Renal pelvis (tissue), 4 donors: ENCODE measurements around the gene LARP4B. TPM values are rescaled to one million over a fixed set of nuclear protein-coding genes. Genes with fewer than 3 reads are reported as not detected.

Experiments used
- DNase-seq: peaks from one replicate; pipeline ENCODE4 v3.0.0-alpha.2; 2013
- polyA plus RNA-seq, 3 donors: library from polyadenylated mRNA; unstranded; fragments of 120-200 nt; gene quantifications; one replicate each; pipeline ENCODE4 v1.2.1, GENCODE V29; 2013; ENCODE audit not compliant: insufficient read length in 3 of 3

Gene LARP4B
- polyA plus RNA-seq, 3 donors, result 41.9 to 56.3 (median 52.6) TPM

DNA sequence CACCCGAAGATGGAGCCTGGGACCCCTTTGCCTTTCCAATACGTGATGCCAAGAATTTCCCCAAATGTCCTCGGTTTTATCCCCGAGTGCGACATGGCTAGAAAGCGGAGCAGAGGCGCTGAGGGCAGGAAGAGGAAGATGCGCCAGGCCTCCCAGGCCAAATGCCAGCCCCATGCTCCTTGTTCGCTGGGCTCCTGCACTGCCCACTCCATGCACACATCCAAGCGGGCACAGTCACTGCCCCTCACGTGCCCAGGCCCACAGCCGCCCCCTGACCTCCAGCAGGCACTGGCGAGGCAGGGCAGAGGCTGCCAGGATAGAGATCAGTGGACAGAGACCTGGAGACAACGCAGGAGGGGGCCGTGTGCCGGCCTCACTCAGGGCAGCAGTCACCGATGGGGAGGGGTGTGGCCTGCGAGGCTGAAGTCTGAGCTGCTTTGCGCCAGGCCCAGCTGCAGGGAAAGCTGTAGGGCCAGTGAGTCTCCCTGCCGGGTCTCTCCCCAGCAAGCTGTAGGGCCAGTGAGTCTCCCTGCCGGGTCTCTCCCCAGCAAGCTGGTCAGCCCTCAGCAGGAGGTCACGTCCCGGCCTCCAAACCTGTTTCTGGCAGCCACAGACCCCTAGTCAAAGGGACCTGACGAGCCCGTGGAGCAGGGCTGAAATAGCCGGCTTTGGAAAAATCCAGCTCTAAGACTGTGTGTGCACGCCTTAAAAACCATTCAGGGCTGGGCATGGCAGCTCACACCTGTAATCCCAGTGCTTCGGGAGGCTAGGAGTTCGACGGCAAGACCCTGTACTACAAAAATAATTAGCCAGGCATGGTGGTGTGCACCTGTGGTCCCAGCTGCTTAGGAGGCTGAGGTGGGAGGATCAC is 141.4 kb downstream of the LARP4B start:
- no peak for DNase-seq

DNA sequence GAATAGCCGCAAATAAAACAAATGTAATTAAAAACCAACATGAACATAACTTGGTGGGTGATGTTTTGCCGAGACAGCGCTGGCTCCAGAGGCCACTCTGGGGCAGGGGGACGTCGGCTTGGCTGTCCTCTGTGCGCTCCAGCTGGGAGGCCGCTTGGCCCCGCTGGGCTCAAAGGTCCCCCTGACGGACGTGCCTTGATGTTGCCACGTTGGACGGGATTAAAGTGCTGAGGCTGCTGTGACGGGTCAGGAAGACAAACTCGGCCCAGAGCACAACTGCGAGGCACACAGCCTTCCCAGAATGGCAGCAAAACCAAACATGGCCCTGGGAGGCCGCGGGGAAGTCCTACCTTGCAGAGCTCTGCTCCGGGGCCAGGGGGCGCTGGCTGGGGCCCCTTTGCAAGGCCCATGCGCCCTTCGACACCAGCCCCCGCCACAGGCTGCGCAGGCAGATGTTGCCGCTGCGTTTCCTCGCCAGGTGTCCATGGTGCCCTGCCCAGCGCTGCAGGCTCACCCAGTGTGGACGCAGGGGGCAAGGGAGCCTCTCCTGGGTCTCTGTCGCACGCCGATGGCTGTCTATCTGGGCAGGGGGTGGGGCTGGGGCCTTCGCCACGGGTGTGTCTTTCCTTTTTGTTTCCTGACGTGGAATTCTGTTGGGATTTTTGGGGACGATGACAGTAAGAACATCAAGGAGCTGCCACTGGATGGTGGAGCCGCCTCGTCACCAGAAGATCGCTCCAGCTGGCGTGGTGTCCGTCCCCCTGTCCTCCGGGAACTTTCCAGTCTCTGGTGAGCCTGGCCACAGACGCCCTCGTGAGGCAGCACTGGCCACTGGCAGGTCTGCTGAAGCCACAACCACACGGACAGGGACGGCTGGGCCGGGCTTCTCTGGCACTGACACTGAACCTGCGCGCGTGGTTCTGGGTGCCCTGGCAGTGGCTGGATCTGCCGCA is 142.4 kb downstream of the LARP4B start:
- peak; percentile 74 for DNase-seq

DNA sequence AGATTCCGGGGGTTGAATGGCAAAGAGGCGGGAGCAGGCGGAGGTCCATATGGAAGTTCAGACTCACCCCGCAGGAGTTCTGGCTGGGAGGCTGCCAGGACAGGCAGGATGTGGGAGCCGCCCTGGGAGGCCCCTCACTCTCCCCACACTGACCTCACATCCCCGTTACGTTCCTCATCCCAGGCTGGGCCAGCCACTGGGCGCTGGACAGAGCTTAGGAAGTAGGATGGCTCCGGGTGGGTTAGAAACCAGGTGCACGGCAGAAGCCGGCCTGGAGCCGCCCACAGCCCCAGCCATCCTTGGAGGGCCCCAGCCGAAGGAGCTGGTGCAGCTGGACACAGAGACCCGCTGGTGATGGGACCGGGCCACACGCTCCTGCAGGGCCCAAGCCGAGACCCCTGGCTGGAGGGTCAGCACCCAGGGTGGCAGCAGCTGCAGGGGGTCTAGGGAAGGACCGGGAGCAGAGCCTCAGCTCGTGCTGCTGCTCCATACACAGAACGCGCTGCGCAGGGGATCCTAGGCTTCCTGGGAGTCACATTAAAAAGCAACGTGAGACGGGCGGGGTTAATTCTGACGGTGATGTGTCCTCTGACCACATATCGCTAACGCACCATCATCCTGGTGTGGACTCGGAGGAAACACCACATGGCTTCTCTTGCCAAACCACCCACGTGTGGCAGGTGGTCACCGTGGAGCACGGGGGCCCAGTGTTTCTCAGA is 143.4 kb downstream of the LARP4B start:
- DNase-seq, result no peak

DNA sequence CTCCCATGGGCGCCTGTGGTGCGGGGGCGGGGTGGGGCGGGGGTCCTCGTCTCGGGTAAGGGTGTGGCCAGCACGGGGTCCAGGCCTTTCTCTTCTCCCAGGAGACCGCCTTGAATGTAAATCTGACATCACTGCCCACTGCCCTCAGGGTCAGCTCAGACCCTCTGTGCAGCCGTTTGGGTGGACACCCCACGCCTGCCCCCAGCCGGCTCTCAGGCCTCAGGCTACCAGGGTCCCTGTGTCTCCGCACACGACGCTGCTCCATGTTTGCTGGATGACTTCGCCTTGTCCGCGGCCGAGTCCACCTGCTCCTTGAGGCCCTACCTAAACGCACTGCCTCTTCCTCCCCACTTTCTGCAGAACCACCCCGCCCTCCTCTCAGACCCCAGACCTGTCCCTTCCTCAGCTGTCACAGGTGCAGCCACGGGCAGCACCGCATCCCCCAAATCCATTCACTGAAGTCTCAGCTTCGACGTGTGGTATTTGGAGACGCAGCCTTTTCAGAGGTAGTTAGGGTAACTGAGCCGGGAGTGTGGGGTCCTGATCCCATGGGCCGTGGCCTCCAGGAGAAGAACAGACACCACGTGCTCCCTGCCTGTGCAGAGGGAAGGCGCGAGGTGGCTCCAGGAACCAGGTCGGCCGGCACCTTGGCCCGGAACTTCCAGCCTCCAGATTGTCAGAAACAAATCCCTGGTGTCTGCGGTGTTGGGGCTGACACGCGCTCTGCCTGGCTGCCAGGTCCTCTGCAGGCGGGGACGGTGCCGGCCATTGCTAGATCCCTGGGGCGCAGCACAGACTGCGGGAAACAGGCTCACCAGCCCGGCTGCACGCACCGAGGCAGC is 144.7 kb downstream of the LARP4B start:
- no peak for DNase-seq

DNA sequence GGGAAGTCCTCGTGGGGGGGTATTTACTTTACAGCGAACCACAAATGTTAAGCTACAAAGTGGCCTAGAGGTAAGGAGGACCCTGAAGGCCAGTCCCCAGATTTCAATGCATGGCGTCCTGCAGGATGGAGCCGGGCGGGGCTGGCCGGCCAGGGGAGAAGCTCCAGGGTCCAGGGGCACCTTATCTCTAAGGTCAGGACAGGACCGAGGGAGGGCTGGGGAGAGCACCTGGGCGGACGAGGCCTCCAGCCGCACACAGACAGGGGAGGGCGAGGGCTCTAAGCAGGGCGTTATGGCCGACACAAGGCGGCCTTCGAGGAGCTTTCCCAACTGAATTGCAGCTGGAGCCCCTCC is 145.7 kb downstream of the LARP4B start:
- no peak for DNase-seq

DNA sequence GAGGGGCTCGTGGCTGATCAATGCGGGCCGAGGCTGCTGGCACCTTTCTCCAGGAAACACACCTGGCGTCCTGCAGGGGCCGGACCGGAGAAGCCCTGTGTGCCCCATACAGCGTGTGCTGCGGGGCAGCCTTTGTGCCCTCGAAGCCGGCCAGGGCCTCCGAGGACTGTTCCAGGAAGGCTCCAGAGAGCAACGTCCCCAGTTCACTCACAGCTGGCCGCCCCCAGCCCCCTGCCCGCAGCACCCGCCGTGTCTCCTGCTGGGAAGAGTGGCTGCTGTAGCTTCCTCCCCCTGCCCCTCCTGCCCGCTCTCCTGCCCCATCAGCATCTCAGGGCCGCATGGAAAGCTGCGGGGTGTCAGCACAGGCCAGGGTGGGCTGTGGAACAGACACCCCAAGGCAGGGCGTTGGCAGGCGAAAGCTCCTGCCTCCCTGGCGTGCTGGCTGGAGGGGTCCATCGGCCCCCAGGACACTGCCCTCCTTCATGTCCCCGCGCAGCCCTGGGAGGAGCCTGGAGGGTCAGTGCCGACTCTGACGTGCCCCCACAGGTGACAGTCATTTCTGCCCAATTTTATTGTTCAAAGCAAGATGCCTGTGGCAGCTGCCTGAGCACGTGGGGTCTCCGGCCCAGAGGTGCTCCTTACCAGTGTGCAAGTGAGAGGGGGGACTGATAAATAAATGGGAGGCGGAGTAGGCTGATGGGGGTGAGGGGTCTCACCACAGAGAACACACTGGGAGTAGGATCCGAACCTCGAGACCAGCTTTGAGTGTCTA is 146.2 kb downstream of the LARP4B start:
- no peak for DNase-seq

DNA sequence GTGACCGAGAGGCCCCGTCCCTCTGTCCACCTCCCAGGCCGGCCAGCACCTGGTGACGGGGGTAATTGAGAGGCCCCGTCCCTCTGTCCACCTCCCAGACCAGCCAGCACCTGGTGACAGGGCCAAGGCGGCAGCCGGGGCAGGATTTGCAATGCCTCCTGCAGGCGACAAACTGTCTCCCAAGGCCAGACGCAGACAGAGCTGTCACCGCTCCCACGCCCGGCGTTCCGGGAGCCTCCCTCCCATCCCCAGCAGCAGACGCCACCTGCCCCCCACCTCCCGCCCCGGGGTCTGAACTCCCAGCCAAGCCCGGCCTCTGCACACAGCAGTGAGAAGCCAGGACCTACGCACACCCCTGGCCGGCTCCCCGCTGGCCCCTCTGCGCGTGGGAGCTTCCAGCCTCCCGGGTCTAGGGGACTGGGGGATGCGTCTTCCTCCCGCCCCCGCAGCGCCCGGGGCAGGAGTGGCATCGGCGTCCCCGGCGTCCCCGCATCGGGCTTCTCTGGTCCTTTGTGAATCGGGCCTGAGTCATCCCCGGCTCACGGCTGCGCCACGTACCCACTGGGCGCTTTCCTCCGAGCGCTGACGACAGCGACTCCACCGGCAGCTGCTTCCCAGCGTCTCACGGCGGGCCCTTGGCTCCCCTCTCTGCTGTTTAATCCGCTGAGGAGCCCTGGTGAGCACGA is 147.0 kb downstream of the LARP4B start:
- DNase-seq, result peak; percentile 52

DNA sequence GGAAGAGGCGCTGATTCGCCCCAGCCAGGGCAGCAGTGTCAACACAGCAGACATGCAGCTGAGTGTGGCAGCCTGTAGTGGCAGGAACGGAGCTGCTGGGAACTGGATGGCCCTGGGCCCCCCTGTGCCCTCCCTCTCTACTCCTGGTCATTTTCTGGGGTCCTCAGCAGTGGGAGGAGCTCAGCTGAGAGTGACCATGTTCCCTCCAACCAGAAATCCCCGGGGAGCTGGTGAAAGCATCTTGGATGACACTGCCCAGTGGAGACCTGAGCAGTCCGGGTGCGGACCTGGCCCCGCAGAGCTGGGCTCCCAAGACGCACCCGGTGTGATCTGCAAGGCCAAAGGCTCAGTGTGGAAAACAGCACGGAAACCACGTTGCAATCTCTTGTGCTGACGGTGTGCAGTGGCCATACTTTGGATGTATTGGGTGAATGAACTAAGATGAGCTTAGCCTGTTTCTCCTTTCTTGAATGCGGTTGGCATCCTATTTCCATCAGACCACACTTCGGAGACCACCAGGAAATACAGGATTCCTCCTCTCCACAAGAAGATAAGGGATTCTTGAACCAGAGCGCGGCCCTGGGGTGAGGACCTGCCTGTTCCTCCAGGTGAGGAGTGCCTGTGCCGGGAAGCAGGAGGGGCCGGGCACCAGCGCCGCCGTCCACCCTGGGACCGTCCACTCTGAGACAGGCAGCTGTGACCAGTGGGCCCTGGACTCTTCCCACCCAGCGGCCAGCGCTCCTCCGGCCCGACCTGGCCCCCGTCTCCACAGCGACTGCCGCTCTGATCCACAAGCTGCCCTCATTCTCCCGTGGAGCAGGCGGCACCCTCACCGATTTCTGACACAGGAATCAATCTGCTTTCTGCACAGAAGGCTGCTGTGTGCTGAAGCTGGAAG is 148.5 kb downstream of the LARP4B start:
- DNase-seq, result no peak

DNA sequence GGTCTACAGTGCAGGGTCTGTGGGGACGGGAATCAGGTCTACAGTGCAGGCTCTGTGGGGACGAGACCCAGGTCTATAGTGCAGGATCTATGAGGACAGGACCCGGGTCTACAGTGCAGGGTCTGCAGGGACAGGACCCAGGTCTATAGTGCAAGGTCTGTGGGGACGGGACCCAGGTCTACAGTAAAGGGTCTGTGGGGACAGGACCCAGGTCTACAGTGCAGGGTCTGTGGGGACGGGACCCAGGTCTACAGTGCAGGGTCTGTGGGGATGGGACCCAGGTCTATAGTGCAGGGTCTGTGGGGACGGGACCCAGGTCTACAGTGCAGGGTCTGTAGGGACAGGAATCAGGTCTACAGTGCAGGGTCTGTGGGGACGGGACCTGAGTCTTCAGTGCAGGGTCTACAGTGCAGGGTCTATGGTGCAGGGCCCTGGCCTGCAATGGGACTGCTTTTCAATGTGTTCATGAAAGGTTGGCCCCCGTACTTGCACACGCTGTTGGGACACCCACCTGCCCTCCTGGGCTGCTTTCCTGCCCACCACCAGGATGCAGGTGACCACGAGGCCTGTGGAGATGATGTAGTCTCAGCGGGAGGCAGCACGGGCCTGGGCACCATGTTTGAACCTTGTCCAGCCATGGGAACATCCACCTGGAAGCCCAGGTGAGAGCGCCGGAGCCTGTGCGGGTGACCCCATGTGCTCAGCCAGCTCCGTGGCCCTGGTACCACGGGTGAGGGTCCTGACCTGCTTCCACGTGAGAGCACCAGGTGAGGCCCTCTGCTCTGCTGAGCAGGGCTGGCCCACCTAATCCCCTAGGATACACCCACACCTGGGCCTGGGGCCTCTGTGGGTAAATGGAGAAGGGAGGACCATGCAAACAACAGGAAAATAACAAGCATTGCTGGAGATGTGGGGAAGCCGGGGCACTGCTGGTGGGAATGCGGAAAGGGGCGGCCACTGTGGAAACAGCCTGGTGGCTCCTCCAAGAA is 150.7 kb downstream of the LARP4B start:
- DNase-seq, result no peak

DNA sequence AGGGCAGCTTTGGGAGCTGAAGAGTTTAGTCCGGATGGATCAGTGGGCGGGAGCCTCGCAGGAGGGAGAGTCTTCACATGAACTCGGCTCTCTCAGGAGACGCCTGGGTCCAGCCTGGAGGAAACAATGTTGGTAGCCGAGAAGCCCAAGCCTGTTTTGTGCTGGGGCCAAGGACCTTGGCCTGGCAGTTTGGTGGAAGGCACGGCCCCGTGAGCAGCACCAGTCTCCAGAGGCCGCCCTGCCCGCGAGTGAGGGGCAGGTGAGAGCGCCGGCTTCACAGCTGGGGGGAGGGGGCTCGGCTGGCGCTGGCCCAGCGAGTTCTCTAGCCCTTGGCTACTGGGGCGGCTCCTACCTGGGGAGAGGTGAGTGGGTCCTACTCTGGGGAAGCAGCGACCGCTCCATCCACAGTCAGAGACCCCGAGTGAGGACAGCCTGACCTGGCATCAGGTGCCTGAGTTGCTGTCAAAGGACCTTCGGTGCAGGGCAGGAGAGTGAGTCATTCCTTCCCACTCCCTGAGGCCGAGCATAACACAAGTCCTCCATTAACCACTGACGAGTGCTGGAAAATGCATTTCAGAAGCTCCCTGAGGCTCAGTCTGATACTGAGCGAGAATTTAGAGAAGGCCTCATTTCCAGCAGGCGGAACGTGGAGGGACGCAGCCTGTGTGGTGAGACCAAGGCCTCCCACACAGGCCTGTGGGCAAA is 152.7 kb downstream of the LARP4B start:
- DNase-seq, result no peak

DNA sequence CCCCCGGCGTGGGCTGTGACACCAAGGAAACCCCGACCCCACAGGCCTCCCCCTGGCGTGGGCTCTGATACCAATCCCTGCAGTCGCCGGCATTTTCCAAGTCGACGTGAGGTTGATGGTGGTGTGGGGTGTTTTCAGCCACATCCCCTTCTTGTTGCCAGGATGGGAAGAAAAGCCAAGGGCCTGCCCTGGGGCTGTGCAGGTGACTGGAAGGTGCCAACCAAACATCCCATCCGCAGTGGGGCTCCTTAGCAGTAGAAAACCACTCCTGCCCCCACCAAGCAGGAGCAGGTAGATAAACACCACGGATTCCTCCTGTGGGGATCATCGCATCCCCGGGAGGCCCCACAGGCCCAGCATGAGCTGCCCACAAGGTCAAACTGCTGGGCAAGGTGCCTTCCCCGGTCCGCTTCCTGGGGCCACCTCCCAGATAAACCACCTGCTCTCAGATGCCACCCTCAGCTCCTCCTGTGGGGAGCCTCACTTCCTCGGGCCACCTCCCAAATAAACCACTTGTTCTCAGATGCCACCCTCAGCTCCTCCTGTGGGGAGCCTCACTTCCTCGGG is 153.5 kb downstream of the LARP4B start:
- no peak for DNase-seq

DNA sequence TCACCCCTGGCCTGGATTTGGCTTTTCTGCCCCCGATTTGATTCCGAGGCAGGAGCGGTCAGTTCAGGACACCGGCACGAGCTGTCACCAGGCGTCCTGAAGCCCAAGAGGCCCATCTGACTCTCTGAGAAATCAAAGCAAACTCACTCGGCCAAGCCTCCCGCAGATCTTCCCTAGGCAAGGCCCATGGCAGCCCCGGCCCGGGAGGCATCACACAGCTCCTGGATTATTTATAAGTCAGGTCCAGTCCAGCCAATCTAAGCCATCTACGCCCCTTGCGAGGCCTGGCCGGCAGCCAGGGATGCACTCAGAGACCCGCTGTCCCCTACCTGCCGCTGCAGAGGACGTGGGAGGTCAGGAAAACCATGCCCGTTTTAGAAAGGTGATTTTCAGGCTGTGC is 154.7 kb downstream of the LARP4B start:
- DNase-seq, result no peak

DNA sequence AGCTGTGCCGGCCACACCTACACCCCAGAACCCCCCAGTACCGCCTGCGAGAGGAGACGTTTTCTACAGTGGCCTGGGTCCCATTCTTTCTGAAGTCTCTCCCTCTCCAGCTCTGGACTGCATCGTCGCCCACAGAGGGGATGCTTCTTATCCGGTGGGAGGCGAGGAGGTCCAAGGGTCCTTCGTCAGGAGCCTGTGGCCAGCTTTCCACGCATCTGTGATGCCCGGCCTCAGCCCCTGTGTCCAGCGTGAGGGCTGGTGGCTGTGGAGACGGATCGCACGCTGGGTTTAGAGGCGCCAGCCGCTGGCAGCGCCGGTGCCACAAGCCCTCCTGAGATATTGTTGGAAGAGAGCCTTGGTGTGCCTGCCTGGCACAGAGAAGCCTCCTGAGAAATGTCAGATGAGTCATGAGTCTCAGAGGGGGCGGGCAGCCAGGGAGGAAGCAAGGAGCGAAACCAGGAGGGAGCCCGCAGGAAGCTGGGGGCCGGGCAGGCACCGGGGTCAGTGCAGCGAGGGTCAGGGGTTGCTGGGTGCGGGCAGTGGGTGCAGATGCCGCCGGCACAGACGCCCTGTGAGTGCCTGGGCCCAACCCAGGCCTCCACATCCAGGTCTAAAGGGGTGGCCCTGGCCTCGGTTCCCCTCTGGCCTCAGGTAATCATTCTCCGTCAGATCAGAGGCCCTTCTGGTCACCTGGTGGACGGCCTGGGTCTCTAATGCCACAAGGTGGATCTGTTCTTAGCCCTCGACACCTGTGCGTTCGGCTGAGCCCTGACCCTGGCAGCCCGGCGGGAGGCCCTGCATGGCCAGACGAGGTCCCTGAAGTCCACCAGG is 156.0 kb downstream of the LARP4B start:
- no peak for DNase-seq

DNA sequence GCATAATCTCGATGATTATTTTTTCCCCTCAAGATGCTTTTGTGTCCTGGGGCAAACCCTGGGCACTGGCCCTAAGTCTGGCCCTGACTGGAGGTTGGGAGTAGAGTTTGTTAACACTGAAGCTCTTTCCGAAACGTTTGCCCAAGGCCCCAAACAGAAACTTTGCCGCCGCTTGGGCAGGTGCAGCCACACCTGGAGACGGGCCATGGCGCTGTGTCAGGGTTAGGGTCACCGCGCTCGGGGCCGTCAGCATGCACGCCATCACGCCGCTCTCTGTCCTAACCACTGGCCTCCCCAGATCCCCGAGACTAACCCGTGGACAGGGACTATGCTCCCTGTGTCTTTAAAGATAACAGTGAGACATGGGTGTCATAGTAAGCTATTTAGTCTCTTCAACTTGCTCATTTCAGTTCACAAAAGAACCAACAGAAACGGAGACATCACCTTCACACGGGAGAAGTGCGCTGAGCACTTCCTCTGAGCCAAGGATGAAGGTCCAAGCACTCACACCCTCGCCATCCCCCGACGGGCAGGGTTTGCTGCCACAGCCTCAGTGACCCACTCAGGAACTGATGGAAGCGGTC is 156.8 kb downstream of the LARP4B start:
- DNase-seq, result no peak

DNA sequence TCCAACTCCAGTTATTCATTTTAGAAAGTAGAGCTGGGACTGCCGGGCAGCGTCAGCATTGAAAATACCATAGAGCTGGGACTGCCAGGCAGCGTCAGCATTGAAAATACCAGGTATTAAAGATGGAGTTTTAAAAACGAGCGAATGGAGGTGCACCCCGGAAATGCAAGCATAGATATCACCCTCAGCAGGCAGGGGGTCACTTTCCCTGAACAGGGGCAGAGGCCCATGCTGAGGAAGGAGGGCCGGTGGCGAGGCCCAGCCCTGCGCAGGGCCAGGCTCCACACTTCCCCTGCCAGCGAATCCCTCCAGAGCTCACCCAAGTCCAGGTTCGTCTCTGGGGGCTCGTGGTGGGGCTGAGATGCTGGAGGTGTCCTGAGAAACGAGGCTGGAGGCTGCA is 157.3 kb downstream of the LARP4B start:
- DNase-seq, result no peak
